Karpas-422 (cell line): ENCODE data around the gene JMJD4. TPM values are rescaled to one million over a fixed set of nuclear protein-coding genes. Genes with fewer than 3 reads are reported as not detected.

Source experiments
- DNase-seq: peaks from one replicate; pipeline ENCODE4 v3.0.0-alpha.2; 2015
- H2AFZ ChIP-seq: fragments of 200-600 bp; sonication (generic); 2 replicates; pipeline ENCODE4 v1.6.1; 2014; ENCODE audit warnings: antibody characterized with exemption, low read length, mixed read lengths
- H3K27ac ChIP-seq: fragments of 200-600 bp; sonication (generic); 2 replicates; pipeline ENCODE4 v1.5.1; 2014; ENCODE audit warnings: mild to moderate bottlenecking, low read length, moderate library complexity
- H3K27me3 ChIP-seq: fragments of 200-600 bp; sonication (generic); 2 replicates; pipeline ENCODE4 v1.6.1; 2014; ENCODE audit warnings: low read length, mixed read lengths
- H3K36me3 ChIP-seq: fragments of 200-600 bp; sonication (generic); 2 replicates; pipeline ENCODE4 v1.6.1; 2014; ENCODE audit warnings: low read length, mixed read lengths; ENCODE audit not compliant: insufficient read depth
- H3K4me1 ChIP-seq: fragments of 200-600 bp; sonication (generic); 2 replicates; pipeline ENCODE4 v1.6.1; 2014; ENCODE audit warnings: mild to moderate bottlenecking, low read length, mixed read lengths
- H3K4me2 ChIP-seq: fragments of 200-600 bp; sonication (generic); 2 replicates; pipeline ENCODE4 v1.6.1; 2014; ENCODE audit warnings: low read length, low read depth, mild to moderate bottlenecking; ENCODE audit not compliant: poor library complexity, severe bottlenecking
- H3K4me3 ChIP-seq: fragments of 200-600 bp; sonication (generic); 2 replicates; pipeline ENCODE4 v1.5.1; 2014; ENCODE audit warnings: mild to moderate bottlenecking, antibody characterized with exemption, low read length, mixed read lengths
- H3K79me2 ChIP-seq: fragments of 200-600 bp; sonication (generic); 2 replicates; pipeline ENCODE4 v1.6.1; 2014; ENCODE audit warnings: mild to moderate bottlenecking, low read length, mixed read lengths
- H3K9ac ChIP-seq: fragments of 200-600 bp; sonication (generic); 2 replicates; pipeline ENCODE4 v1.6.0; 2014; ENCODE audit warnings: low read length
- H3K9me2 ChIP-seq: fragments of 200-600 bp; sonication (generic), shearing (Covaris generic); replicated peaks from 2 replicates; pipeline ENCODE4 v1.6.0; 2014; ENCODE audit warnings: mild to moderate bottlenecking, low read length, moderate library complexity; ENCODE audit not compliant: insufficient read depth
- H3K9me3 ChIP-seq: fragments of 300-700, 200-600 bp; sonication (generic); 2 replicates; pipeline ENCODE4 v1.6.1; 2014; ENCODE audit warnings: low read length, mixed read lengths
- H4K20me1 ChIP-seq: fragments of 200-600 bp; sonication (generic); 2 replicates; pipeline ENCODE4 v1.6.1; 2014; ENCODE audit warnings: mild to moderate bottlenecking, antibody characterized with exemption, low read length, low read depth; ENCODE audit not compliant: insufficient read depth
- total RNA-seq: library from RNA; depleted of rRNA; stranded (reverse); fragments of >200 nt; shearing (Covaris generic); gene quantifications from 2 replicates; pipeline ENCODE4 v1.2.3, GENCODE V29; 2014; ENCODE audit warnings: low replicate concordance; rRNA removed

Gene JMJD4
- total RNA-seq, 1 experiment from 2014 or later = 25.3 TPM

- H3K4me2 ChIP-seq = no peak overlapping the region
- no peaks in the 10 kb centered on the region for H3K79me2 ChIP-seq
- no peak overlapping the region for H3K4me3 ChIP-seq
- H2AFZ ChIP-seq = no peak overlapping the region
- 0 out of 2 replicates have a peak, but pooled peaks cover 5% of the 10 kb centered on the region for H3K27me3 ChIP-seq
- H3K36me3 ChIP-seq = no peaks in the 10 kb centered on the region
- no peak for DNase-seq
- H4K20me1 ChIP-seq = no peaks in the 10 kb centered on the region
- no peak overlapping the region for H3K9ac ChIP-seq
- no peaks in the 10 kb centered on the region for H3K4me1 ChIP-seq
- H3K9me2 ChIP-seq = no peaks in the 10 kb centered on the region
- no peaks in the 10 kb centered on the region; the same call in 1 of the 2 replicates for H3K9me3 ChIP-seq
- H3K27ac ChIP-seq = no peak overlapping the region
Observed at GRCh38 chr1:227685807-227686206, 49.3 kb downstream of the JMJD4 start.

Other genes with a start within 250 kb of the JMJD4 start
- 10.0 and 19.6 TPM in 2 replicates for gene ZNF678, start 171.7 kb downstream of the JMJD4 start, total RNA-seq
- 15.3 and 27.1 TPM in 2 replicates for gene SNAP47, start 133 bp upstream of the JMJD4 start, total RNA-seq
- gene PRSS38, start 80.4 kb upstream of the JMJD4 start, total RNA-seq = not detected in 2 replicates
- gene WNT9A, start 212.6 kb upstream of the JMJD4 start, total RNA-seq = not detected in 2 replicates